ENCODE results near the gene BLVRB. TPM values are rescaled to one million over a fixed set of nuclear protein-coding genes. Genes with fewer than 3 reads are reported as not detected.

BLVRB gene
- total and polyA plus RNA-seq, 9 of the 15 experiments (the other 6 are each of a cell fraction or from before 2014, with no cell fraction given) = 81.1 to 749 (median 331) TPM

DNA sequence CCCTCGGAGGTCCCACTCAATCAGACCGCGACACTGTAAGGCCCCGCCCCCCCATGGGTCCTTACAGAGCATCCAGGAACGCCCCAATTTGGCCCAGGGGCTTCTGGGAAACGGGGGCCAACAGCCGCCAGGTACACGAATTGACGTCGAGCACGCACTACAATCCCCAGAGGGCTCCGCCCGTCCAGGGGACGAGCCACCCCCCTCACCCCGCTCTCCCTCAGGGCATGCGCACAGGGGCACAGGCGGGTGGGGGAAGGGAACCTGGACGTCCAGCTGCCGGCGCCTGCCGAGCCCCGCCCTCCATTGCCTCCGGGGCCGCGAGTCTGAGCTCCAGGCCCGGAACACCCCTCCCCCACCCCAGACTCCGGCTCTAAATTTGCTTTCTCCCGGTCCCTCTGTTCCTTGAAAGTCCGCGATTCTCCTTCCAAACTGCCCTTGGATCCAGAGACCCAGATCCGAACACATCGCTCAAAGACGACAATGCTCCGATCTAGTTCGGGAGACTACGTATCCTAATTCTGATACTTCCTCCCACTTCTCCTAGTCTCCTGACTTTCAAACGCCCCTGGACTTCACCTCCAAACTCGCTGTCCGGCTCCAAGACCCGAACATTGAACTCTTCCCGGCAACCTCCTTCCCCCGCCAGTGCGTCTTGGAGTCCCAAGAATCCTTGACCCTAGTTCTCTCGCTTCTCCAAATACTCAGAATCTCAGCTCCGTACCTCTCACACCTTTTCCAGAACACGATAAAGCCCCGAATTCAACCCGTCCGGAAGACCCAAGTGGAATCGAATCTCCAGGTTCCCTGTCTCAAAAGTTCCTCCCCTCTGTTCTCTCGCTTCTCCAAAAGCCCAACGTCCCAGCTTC, 22.2 kb downstream of the BLVRB start (continued):
- TF ChIP-seq E2F6 (IDR thresholded peaks at IDR 0.05; ENCODE audit: borderline replicate concordance in 1 of 2, extremely low read depth in 1 of 2, insufficient read depth in 1 of 2, insufficient read length in 1 of 2, low read depth in 1 of 2, low read length in 1 of 2, poor library complexity in 1 of 2, severe bottlenecking in 1 of 2) (no peak), PHF20 (IDR thresholded peaks at IDR 0.05; ENCODE audit: partially characterized antibody) (no peak), RHOXF2B (CRISPR knock-in tag; conservative IDR thresholded peaks at IDR 0.05) (no peak), ZNF778 (CRISPR knock-in tag; IDR thresholded peaks at IDR 0.05) (no peak), CLOCK (CRISPR knock-in tag; IDR thresholded peaks at IDR 0.05; ENCODE audit: borderline replicate concordance) (no peak), ZNF589 (CRISPR knock-in tag; IDR thresholded peaks at IDR 0.05; ENCODE audit: low read depth) (no peak), RBM25 (IDR thresholded peaks at IDR 0.05; ENCODE audit: low read depth, low read length, severe bottlenecking) (no peak), U2AF2 (optimal IDR thresholded peaks at IDR 0.05; ENCODE audit: low read depth, low read length) (no peak), E2F3 (CRISPR knock-in tag; IDR thresholded peaks at IDR 0.05) (no peak), IFI16 (CRISPR knock-in tag; IDR thresholded peaks at IDR 0.05) (no peak), EP400 (IDR thresholded peaks at IDR 0.05) (peak; percentile 75), XRCC4 (IDR thresholded peaks at IDR 0.05; ENCODE audit: extremely low read depth, insufficient read depth, insufficient read length) (no peak), DACH1 (IDR thresholded peaks at IDR 0.05; ENCODE audit: partially characterized antibody) (peak; percentile 58), YY1 (IDR thresholded peaks at IDR 0.05; ENCODE audit: borderline replicate concordance in 1 of 3, control insufficient read depth in 1 of 3, extremely low read depth in 1 of 3, insufficient read depth in 3 of 3, insufficient read length in 1 of 3, insufficient replicate concordance in 2 of 3, low read depth in 1 of 3, low read length in 2 of 3) (peak in 2 of 3 experiments; percentile 74 to 77), TARDBP (IDR thresholded peaks at IDR 0.05) (0 out of 2 replicates have a peak, but pooled peaks have one; percentile 11)
- TF ChIP-seq, protein P1, sequence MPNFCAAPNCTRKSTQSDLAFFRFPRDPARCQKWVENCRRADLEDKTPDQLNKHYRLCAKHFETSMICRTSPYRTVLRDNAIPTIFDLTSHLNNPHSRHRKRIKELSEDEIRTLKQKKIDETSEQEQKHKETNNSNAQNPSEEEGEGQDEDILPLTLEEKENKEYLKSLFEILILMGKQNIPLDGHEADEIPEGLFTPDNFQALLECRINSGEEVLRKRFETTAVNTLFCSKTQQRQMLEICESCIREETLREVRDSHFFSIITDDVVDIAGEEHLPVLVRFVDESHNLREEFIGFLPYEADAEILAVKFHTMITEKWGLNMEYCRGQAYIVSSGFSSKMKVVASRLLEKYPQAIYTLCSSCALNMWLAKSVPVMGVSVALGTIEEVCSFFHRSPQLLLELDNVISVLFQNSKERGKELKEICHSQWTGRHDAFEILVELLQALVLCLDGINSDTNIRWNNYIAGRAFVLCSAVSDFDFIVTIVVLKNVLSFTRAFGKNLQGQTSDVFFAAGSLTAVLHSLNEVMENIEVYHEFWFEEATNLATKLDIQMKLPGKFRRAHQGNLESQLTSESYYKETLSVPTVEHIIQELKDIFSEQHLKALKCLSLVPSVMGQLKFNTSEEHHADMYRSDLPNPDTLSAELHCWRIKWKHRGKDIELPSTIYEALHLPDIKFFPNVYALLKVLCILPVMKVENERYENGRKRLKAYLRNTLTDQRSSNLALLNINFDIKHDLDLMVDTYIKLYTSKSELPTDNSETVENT (CRISPR knock-in tag; IDR thresholded peaks at IDR 0.05) = no peak
- TF ChIP-seq, protein P2, sequence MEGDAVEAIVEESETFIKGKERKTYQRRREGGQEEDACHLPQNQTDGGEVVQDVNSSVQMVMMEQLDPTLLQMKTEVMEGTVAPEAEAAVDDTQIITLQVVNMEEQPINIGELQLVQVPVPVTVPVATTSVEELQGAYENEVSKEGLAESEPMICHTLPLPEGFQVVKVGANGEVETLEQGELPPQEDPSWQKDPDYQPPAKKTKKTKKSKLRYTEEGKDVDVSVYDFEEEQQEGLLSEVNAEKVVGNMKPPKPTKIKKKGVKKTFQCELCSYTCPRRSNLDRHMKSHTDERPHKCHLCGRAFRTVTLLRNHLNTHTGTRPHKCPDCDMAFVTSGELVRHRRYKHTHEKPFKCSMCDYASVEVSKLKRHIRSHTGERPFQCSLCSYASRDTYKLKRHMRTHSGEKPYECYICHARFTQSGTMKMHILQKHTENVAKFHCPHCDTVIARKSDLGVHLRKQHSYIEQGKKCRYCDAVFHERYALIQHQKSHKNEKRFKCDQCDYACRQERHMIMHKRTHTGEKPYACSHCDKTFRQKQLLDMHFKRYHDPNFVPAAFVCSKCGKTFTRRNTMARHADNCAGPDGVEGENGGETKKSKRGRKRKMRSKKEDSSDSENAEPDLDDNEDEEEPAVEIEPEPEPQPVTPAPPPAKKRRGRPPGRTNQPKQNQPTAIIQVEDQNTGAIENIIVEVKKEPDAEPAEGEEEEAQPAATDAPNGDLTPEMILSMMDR (IDR thresholded peaks at IDR 0.05 in 2 of 3, conservative IDR thresholded peaks at IDR 0.05 in 1 of 3; ENCODE audit: insufficient read depth in 2 of 3, low read depth in 1 of 3, low read length in 3 of 3) = no peak

Data from K562 (cell line).